GM12875 (cell line): Measurements from ENCODE around the gene ELF5.

Experiments used
- H3K4me3 ChIP-seq: one replicate; pipeline ENCODE4 v1.5.1; 2011; ENCODE audit warnings: low read depth, low read length, control low read depth
- TF ChIP-seq, protein P1 (sequence below): IDR thresholded peaks from 2 replicates; pipeline ENCODE4 v1.5.1; 2011; ENCODE audit warnings: low read depth, mild to moderate bottlenecking, control low read depth, inconsistent platforms, low read length, moderate library complexity, borderline replicate concordance; ENCODE audit not compliant: insufficient read depth

The ELF5 gene

DNA sequence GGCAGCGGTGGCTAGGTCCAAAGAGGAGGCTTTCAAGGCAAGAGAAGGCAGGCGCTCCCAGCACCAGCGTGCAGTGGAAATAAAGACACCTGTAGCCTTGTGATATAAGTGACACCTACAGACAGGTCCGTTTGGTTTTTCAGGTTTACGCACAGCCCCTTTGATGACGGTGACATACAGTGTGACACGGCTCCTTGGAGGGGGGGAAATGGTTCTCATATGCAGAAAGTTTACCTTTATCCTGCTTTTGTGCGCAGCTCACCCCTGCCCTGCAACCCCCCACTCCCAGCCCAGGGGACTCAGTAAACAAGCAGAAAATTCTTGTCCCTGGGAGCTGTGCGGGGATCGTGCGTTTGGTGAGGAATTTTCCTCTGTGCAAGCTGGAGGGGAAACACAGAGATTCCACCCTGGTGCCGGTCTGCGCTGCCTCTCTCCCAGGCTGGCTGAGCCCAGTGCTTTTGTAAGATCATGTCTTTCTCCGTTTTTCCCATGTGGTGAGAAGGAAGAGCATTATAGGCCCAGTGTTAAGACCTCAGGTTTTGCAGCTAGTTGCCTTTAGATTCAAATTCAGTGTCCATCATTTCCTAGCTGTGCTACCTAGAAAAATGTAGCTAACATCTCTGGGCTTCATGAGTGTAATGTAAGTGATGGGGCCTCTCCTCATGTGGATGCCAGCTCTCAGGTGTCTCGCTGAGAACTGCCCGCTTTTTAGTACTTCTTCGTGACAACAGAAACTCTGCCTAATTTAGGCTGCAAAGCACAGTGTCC is at the start of gene ELF5:
Gene ELF5, minus strand, starts transcription at position 113 of the 768 bp plus-strand sequence. CDS start 8,045 bp downstream, outside the sequence.
- no peak within 1 kb of the TSS for H3K4me3 ChIP-seq
- TF ChIP-seq, protein P1, sequence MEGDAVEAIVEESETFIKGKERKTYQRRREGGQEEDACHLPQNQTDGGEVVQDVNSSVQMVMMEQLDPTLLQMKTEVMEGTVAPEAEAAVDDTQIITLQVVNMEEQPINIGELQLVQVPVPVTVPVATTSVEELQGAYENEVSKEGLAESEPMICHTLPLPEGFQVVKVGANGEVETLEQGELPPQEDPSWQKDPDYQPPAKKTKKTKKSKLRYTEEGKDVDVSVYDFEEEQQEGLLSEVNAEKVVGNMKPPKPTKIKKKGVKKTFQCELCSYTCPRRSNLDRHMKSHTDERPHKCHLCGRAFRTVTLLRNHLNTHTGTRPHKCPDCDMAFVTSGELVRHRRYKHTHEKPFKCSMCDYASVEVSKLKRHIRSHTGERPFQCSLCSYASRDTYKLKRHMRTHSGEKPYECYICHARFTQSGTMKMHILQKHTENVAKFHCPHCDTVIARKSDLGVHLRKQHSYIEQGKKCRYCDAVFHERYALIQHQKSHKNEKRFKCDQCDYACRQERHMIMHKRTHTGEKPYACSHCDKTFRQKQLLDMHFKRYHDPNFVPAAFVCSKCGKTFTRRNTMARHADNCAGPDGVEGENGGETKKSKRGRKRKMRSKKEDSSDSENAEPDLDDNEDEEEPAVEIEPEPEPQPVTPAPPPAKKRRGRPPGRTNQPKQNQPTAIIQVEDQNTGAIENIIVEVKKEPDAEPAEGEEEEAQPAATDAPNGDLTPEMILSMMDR = no peak

DNA sequence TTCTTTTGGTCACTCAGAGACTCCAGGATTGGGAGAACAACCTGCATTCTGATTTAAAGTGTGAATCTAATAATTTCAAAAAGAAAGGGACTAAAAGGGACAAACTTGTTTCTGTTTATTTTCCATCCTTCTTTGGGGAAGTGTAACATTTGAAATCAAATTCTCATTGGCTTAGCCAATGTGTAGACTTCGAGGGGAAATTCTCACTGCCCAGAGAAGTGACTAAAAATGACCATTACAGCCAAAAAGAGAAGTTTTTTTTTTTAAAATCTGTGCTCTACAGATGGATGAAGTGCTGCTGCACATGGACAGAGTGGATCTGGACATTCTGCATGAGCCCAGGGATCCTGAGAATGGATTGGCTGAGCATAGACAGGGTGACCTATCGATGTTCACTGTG is 49.4 kb upstream of the ELF5 start:
- TF ChIP-seq, protein P1 = no peak
- H3K4me3 ChIP-seq = no peak overlapping the region

DNA sequence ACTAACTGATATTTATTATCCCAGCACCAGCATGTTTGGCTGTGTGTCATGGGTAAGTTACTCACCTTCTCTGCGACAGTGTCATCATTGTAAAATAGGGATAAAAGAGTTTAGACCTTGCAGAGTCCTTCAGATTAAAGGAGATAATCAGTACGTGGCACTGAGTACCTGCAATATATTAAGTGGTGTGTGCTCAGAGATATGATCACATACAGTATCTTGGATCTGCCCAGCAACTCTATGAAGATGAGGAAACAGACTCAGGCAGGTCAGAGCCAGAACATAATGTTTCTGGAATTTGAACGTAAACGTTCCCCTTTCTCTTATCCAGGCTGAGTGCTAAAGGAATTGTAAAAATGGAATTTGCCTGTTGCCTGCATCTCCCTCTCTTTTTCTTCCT is 46.9 kb upstream of the ELF5 start:
- TF ChIP-seq, protein P1 = no peak
- no peak overlapping the region for H3K4me3 ChIP-seq

DNA sequence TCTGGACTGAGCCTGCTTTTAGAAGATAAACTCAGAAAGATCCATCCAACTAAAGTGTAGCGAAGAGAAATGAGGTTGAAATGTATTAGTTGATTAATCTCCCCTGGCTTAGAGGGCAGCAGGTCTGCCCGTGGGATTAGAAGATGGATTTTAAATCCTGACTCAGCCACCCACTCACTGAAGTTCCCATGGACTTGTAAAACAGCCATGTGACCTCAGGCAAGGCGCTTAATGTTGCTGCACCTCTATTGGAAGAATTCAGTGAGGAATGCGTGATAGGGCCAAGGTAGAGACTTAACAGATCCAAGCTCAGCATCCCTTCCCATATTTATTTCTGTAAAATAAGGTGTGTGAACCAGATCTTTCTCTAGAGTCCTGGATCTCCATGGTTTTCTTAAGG is 45.1 kb upstream of the ELF5 start:
- no peak overlapping the region for H3K4me3 ChIP-seq
- TF ChIP-seq, protein P1 = no peak

DNA sequence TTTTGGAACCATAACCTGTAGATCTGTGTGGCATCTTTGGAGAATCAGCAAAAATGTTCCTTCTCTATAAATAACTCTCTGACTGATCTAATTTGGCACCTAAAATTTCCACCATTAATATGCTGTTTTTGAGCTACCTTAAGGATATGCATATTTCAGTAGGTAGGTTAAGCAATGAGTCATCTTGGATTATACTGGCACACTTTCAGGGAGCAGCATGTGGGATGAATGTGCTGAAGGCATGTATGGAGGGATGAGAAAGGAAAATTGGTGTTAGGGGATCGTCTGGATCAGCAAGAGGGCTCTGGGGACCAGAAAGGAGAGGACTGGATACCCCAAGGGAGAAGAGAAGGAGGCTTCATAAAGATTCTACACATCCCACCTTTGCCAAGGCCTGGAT is 44.6 kb upstream of the ELF5 start:
- no peak overlapping the region for H3K4me3 ChIP-seq
- TF ChIP-seq, protein P1 = no peak

DNA sequence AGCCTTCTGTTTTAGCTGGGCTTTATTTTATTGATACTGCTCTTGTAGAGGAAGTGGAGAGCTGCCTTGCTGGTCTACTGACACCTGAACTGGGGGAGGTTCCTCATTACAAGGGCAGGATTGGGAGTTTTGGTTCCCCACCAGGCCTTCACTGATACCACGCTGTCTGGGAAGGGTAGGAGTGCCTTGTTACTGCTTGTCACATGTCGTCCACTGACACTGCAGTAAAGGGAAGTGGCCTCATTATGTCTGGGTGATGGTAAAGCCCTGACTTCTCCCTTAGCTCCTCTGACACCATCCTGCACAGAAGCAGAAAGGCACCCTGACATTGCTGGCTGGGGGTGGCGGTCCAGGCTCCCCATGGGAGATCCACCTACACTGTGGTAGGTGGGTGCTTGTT is 38.7 kb upstream of the ELF5 start:
- no peak overlapping the region for H3K4me3 ChIP-seq
- TF ChIP-seq, protein P1 = no peak

DNA sequence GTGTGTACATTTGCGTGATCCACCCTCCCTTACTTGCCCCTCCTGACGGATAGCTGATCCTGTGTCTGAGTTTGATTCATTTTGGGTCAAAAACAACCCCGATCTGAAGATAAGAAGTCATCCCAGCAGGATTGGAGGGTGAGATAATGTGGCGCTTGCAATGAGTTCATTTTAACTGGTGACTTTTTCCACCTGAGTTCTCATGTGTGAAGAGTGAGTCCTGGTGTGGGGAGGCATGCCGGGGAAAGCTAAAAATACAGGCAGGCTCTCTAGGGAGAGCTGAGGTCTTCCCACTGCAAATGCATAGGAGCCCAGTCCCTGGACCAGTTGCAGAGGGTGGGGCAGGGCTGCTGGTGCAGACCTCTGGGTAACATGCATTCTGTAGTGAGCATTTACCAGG is 35.7 kb upstream of the ELF5 start:
- no peak overlapping the region for H3K4me3 ChIP-seq
- TF ChIP-seq, protein P1 = no peak
